SH-SY5Y (cell line): ENCODE measurements around the gene DLG1.

Experiments
- GATA2 ChIP-seq: IDR thresholded peaks from 2 replicates; pipeline ENCODE4 v1.6.1; 2011; ENCODE audit warnings: mild to moderate bottlenecking, low read depth, low read length
- GATA3 ChIP-seq: IDR thresholded peaks from 2 replicates; pipeline ENCODE4 v1.6.1; 2011; ENCODE audit warnings: low read depth, mild to moderate bottlenecking, low read length, moderate library complexity

GRCh38 chr3:197345390-197345789 is 47.0 kb upstream of the DLG1 start:
- TF ChIP-seq GATA2, result peak; percentile 31; the same call in 1 of the 2 replicates
- no peak for TF ChIP-seq GATA3
